Measurements from ENCODE around the gene ZNF593.

GRCh38 chr1:26153966-26154532, 15.7 kb upstream of the ZNF593 start:
- TF ChIP-seq GATA3 (IDR thresholded peaks at IDR 0.05; ENCODE audit: low read depth, low read length) (no peak), GATA2 (IDR thresholded peaks at IDR 0.05; ENCODE audit: low read depth, low read length) (no peak)
